Hepatocyte (in vitro differentiated cells): ENCODE results near the gene FOCAD. TPM values are rescaled to one million over a fixed set of nuclear protein-coding genes. Genes with fewer than 3 reads are reported as not detected.

Experiments
- DNase-seq: peaks from one replicate; pipeline ENCODE4 v3.0.0-alpha.2; 2016; ENCODE audit warnings: low spot score
- H2AFZ ChIP-seq: fragments of 200-600 bp; sonication (generic); 2 replicates; pipeline ENCODE4 v1.6.0; 2016; ENCODE audit warnings: antibody characterized with exemption, mild to moderate bottlenecking
- H3K27ac ChIP-seq: fragments of 200-600 bp; sonication (generic); 2 replicates; pipeline ENCODE4 v1.5.1; 2016; ENCODE audit warnings: mild to moderate bottlenecking
- H3K27me3 ChIP-seq: fragments of 200-600 bp; sonication (generic); 2 replicates; pipeline ENCODE4 v1.6.1; 2016
- H3K36me3 ChIP-seq: fragments of 200-600 bp; sonication (generic); replicated peaks from 2 replicates; pipeline ENCODE4 v1.5.1; 2016; ENCODE audit warnings: low read depth; ENCODE audit not compliant: insufficient read depth
- H3K4me1 ChIP-seq: fragments of 200-600 bp; sonication (generic); 2 replicates; pipeline ENCODE4 v1.5.1; 2016; ENCODE audit warnings: mild to moderate bottlenecking, moderate library complexity; ENCODE audit not compliant: insufficient read depth
- H3K4me2 ChIP-seq: fragments of 200-600 bp; sonication (generic); 2 replicates; pipeline ENCODE4 v1.6.0; 2016
- H3K4me3 ChIP-seq: fragments of 200-600 bp; sonication (generic); 2 replicates; pipeline ENCODE4 v1.5.1; 2016; ENCODE audit warnings: mild to moderate bottlenecking
- H3K79me2 ChIP-seq: fragments of 200-600 bp; sonication (generic); 2 replicates; pipeline ENCODE4 v1.6.0; 2017; ENCODE audit warnings: mild to moderate bottlenecking
- H3K9me2 ChIP-seq: fragments of 200-600 bp; sonication (generic); replicated peaks from 2 replicates; pipeline ENCODE4 v1.6.0; 2017; ENCODE audit warnings: mild to moderate bottlenecking; ENCODE audit not compliant: insufficient read depth
- H3K9me3 ChIP-seq: fragments of 200-600 bp; sonication (generic); 2 replicates; pipeline ENCODE4 v1.5.1; 2016; ENCODE audit warnings: low read depth, mild to moderate bottlenecking
- H4K20me1 ChIP-seq: fragments of 200-600 bp; sonication (generic); 2 replicates; pipeline ENCODE4 v1.6.0; 2016; ENCODE audit warnings: mild to moderate bottlenecking; ENCODE audit not compliant: insufficient read depth, poor library complexity, severe bottlenecking
- EZH2 ChIP-seq: fragments of 200-600 bp; sonication (generic); IDR thresholded peaks from 2 replicates; pipeline ENCODE4 v1.6.1; 2016; ENCODE audit warnings: antibody characterized with exemption, mild to moderate bottlenecking, borderline replicate concordance
- EZH2phosphoT487 ChIP-seq: fragments of 200-600 bp; sonication (generic); IDR thresholded peaks from one replicate; pipeline ENCODE4 v1.6.1; 2018; ENCODE audit warnings: antibody characterized with exemption, mild to moderate bottlenecking, low read depth, moderate library complexity; ENCODE audit not compliant: unreplicated experiment, severe bottlenecking
- WGBS: methylation state at CpG from one replicate; pipeline ENCODE4 v1.1.6; 2016; ENCODE audit warnings: low lambda C conversion rate; ENCODE audit errors: missing lambda C conversion rate; 5-methylcytosine and 5-hydroxymethylcytosine counted together
- polyA plus RNA-seq: library from polyadenylated mRNA; unstranded; fragments of >200 nt; fragmentation: Nextera tagmentation; extraction: Ambion mirVana; gene quantifications from 2 replicates; pipeline ENCODE4 v1.2.1, GENCODE V29; 2016
- total RNA-seq: library from RNA; depleted of rRNA; stranded (reverse); fragments of >200 nt; gene quantifications from 2 replicates; pipeline ENCODE4 v1.2.3, GENCODE V29; 2014
- TF ChIP-seq, protein P1 (sequence below): fragments of 200-600 bp; sonication (generic); IDR thresholded peaks from 2 replicates; pipeline ENCODE4 v1.5.1; 2016; ENCODE audit warnings: antibody characterized with exemption, mild to moderate bottlenecking; ENCODE audit not compliant: poor library complexity

Gene FOCAD
- total and polyA plus RNA-seq, 2 experiments from 2014 or later: 21.7 to 54.1 TPM

- Histone ChIP-seq H3K4me1 (no peaks in the 10 kb centered on the region), H3K9me3 (no peaks in the 10 kb centered on the region), H3K27ac (no peak overlapping the region), H3K36me3 (no peaks in the 10 kb centered on the region), H3K79me2 (no peaks in the 10 kb centered on the region), H3K9me2 (no peaks in the 10 kb centered on the region), H3K27me3 (no peaks in the 10 kb centered on the region), H3K4me3 (no peak overlapping the region), H2AFZ (no peak overlapping the region), H3K4me2 (no peak overlapping the region), H4K20me1 (no peaks in the 10 kb centered on the region)
- no peak for DNase-seq
- TF ChIP-seq, protein P1, sequence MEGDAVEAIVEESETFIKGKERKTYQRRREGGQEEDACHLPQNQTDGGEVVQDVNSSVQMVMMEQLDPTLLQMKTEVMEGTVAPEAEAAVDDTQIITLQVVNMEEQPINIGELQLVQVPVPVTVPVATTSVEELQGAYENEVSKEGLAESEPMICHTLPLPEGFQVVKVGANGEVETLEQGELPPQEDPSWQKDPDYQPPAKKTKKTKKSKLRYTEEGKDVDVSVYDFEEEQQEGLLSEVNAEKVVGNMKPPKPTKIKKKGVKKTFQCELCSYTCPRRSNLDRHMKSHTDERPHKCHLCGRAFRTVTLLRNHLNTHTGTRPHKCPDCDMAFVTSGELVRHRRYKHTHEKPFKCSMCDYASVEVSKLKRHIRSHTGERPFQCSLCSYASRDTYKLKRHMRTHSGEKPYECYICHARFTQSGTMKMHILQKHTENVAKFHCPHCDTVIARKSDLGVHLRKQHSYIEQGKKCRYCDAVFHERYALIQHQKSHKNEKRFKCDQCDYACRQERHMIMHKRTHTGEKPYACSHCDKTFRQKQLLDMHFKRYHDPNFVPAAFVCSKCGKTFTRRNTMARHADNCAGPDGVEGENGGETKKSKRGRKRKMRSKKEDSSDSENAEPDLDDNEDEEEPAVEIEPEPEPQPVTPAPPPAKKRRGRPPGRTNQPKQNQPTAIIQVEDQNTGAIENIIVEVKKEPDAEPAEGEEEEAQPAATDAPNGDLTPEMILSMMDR: no peak
- WGBS: 84% methylated on average over 2 of the region's 2 CpGs
These were observed 334.1 kb downstream of the FOCAD start for GRCh38 chr9:21018177-21018576.

GRCh38 chr9:21023861-21024260 is 339.8 kb downstream of the FOCAD start:
- TF ChIP-seq, protein P1: no peak
- H3K9me2 ChIP-seq: no peaks in the 10 kb centered on the region
- no peak overlapping the region for H3K4me2 ChIP-seq
- 96% methylated on average over 2 of the region's 2 CpGs for WGBS
- no peaks in the 10 kb centered on the region for H3K36me3 ChIP-seq
- no peaks in the 10 kb centered on the region for H3K9me3 ChIP-seq
- no peak overlapping the region for H3K27ac ChIP-seq
- H3K4me3 ChIP-seq: no peak overlapping the region
- H4K20me1 ChIP-seq: no peaks in the 10 kb centered on the region
- H2AFZ ChIP-seq: no peak overlapping the region
- DNase-seq: no peak
- no peaks in the 10 kb centered on the region for H3K27me3 ChIP-seq
- H3K4me1 ChIP-seq: no peaks in the 10 kb centered on the region
- H3K79me2 ChIP-seq: no peaks in the 10 kb centered on the region

- H2AFZ ChIP-seq: no peak overlapping the region
These were observed 343.2 kb downstream of the FOCAD start for GRCh38 chr9:21027295-21027694.

DNA sequence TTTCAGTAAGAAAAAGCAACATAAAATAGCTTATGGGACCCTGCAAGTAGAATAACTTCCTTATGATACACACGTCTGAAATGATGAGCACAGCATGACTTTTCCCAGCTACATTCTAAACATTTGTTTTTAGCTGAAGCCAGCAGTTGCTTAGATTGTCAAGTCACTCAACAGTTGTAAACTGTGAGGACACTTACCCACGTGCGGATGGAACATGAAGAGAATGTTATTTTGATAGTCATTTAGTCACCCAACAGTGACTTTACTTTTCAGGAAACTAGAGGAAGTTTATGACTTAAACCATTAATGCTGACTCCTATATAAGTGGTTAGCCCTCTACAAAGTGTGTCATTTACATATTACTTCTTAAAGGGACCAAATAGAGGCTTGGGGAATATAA is 344.4 kb downstream of the FOCAD start:
- no peaks in the 10 kb centered on the region for H3K9me2 ChIP-seq
- no peaks in the 10 kb centered on the region for H3K27me3 ChIP-seq
- H3K4me1 ChIP-seq: peaks cover 4% of the 10 kb centered on the region
- H2AFZ ChIP-seq: no peak overlapping the region
- H3K36me3 ChIP-seq: no peaks in the 10 kb centered on the region
- WGBS: 50% methylated on average over 3 of the region's 3 CpGs
- DNase-seq: no peak
- no peaks in the 10 kb centered on the region for H4K20me1 ChIP-seq
- no peaks in the 10 kb centered on the region for H3K79me2 ChIP-seq
- no peak overlapping the region for H3K4me2 ChIP-seq
- no peak overlapping the region for H3K27ac ChIP-seq
- no peak overlapping the region for H3K4me3 ChIP-seq
- no peak for TF ChIP-seq EZH2
- TF ChIP-seq, protein P1: no peak
- no peak for TF ChIP-seq EZH2phosphoT487
- H3K9me3 ChIP-seq: no peaks in the 10 kb centered on the region

More at GRCh38 chr9:21027295-21027694, 343.2 kb downstream of the FOCAD start:
- 72% methylated on average over 4 of the region's 4 CpGs for WGBS
- H3K79me2 ChIP-seq: no peaks in the 10 kb centered on the region
- no peaks in the 10 kb centered on the region for H3K9me3 ChIP-seq
- H3K4me2 ChIP-seq: no peak overlapping the region
- DNase-seq: no peak
- no peaks in the 10 kb centered on the region for H3K36me3 ChIP-seq
- no peaks in the 10 kb centered on the region for H3K27me3 ChIP-seq
- TF ChIP-seq, protein P1: no peak
- no peak for TF ChIP-seq EZH2phosphoT487
- TF ChIP-seq EZH2: no peak
- no peak overlapping the region for H3K27ac ChIP-seq
- H3K4me3 ChIP-seq: no peak overlapping the region
- H3K4me1 ChIP-seq: peaks cover 4% of the 10 kb centered on the region
- no peaks in the 10 kb centered on the region for H3K9me2 ChIP-seq
- H4K20me1 ChIP-seq: no peaks in the 10 kb centered on the region
